Sigmoid colon (tissue), 7 donors: ENCODE data around the gene SNX11. TPM values are rescaled to one million over a fixed set of nuclear protein-coding genes. Genes with fewer than 3 reads are reported as not detected.
"Not testable (repeated sequence)": the region's sequence is repeated elsewhere in the genome, so short reads cannot be mapped to it uniquely, and the experiment has no call there.

Source experiments
- DNase-seq: peaks from one replicate; pipeline ENCODE4 v3.0.0-alpha.2; 2019
- H3K27ac ChIP-seq, 4 donors: fragments of 200-600 bp; sonication (generic); one replicate each; pipeline ENCODE4 v1.5.1; 2016 to 2019; ENCODE audit warnings: mild to moderate bottlenecking in 1 of 4
- H3K27me3 ChIP-seq, 3 donors: fragments of 200-600 bp; sonication (generic); one replicate each; pipeline ENCODE4 v1.5.1; 2019; ENCODE audit warnings: mild to moderate bottlenecking in 1 of 3
- H3K36me3 ChIP-seq, 4 donors: fragments of 200-600 bp; sonication (generic); one replicate each; pipeline ENCODE4 v1.5.1; 2016 to 2019
- H3K4me1 ChIP-seq, 4 donors: fragments of 200-600 bp; sonication (generic); one replicate each; pipeline ENCODE4 v1.5.1; 2017 to 2019
- H3K4me3 ChIP-seq, 4 donors: fragments of 200-600 bp; sonication (generic); one replicate each; pipeline ENCODE4 v1.5.1; 2017 to 2019; ENCODE audit warnings: mild to moderate bottlenecking in 2 of 4, moderate library complexity in 1 of 4
- H3K9me3 ChIP-seq, 4 donors: fragments of 200-600 bp in 3 of 4; sonication (generic) in 3 of 4; one replicate each; pipeline versions ENCODE4 v1.5.1 to v1.6.1; 2013 to 2019
- CTCF ChIP-seq, 4 experiments: fragments of 450-650 bp in 3 of 4; fragments of 200-600 bp in 1 of 4; IDR thresholded peaks; one replicate each; pipeline ENCODE4 v1.5.1; 2016 to 2019; ENCODE audit warnings: antibody characterized with exemption in 4 of 4, mild to moderate bottlenecking in 3 of 4, moderate library complexity in 2 of 4
- EP300 ChIP-seq, 4 donors: sonication (generic); formaldehyde crosslinking; IDR thresholded peaks; one replicate each; pipeline ENCODE4 v1.6.1; 2017; ENCODE audit warnings: antibody characterized with exemption in 4 of 4
- POLR2A ChIP-seq, 2 donors: fragments of 450-650 bp; IDR thresholded peaks; one replicate each; pipeline ENCODE4 v1.6.1; 2016; ENCODE audit warnings: antibody characterized with exemption in 2 of 2, mild to moderate bottlenecking in 2 of 2, moderate library complexity in 2 of 2
- POLR2AphosphoS5 ChIP-seq, 4 donors: sonication (generic); formaldehyde crosslinking; IDR thresholded peaks; one replicate each; pipeline ENCODE4 v1.6.1; 2017; ENCODE audit warnings: antibody characterized with exemption in 4 of 4
- WGBS, 2 donors: extraction: QIAGEN DNeasy Blood & Tissue Kit; methylation state at CpG; one replicate each; pipeline ENCODE4 v1.1.7; 2013; 5-methylcytosine and 5-hydroxymethylcytosine counted together
- intact Hi-C: fragments of 100-400 bp; cut with DNase I; formaldehyde crosslinking; loops from one replicate; pipeline ENCODE4 v1.15.1; 2023
- polyA plus RNA-seq, 3 donors: library from polyadenylated mRNA; stranded (reverse); fragments of 200-250 nt; gene quantifications; one replicate each; pipeline ENCODE4 v1.2.3, GENCODE V29; 2013
- total RNA-seq, 4 donors: library from RNA; depleted of rRNA; stranded (reverse); fragments of >200 nt; gene quantifications; one replicate each; pipeline ENCODE4 v1.1.0, GENCODE V29; 2016
- donor health status: healthy with polysubstance abuse.
- donor health status: Bipolar disorder and iron deficiency.
- donor health status: healthy.

SNX11 gene
- total and polyA plus RNA-seq, 7 donors = 10.0 to 27.8 (median 19.3) TPM

- peak overlapping the region in 3 of 4 donors; percentile 8 to 64 (median 33) for H3K27ac ChIP-seq
- TF ChIP-seq POLR2A (IDR thresholded peaks at IDR 0.05) (no peak), CTCF (IDR thresholded peaks at IDR 0.05) (no peak), POLR2AphosphoS5 (IDR thresholded peaks at IDR 0.05) (no peak), EP300 (IDR thresholded peaks at IDR 0.05) (no peak)
- no peaks in the 10 kb centered on the region for H3K9me3 ChIP-seq
- no peak for DNase-seq
- no peak overlapping the region for H3K4me3 ChIP-seq
- intact Hi-C loops = no loop called here
- peaks cover 27 to 85% (median 57%) of the 10 kb centered on the region in 4 donors for H3K36me3 ChIP-seq
- H3K27me3 ChIP-seq = no peaks in the 10 kb centered on the region
- peaks cover 0 to 4% (median 0%) of the 10 kb centered on the region in 4 donors for H3K4me1 ChIP-seq
- WGBS, 2 donors = 94 to 96% methylated on average over 7 of the region's 7 CpGs
Observed at GRCh38 chr17:48062273-48062672, 45.3 kb upstream of the SNX11 start.

- peaks cover 0 to 4% (median 0%) of the 10 kb centered on the region in 4 donors for H3K4me1 ChIP-seq
- peak; percentile 11 for DNase-seq
- H3K36me3 ChIP-seq = peaks cover 17 to 76% (median 40%) of the 10 kb centered on the region in 4 donors
- intact Hi-C loops = no loop called here
- H3K27me3 ChIP-seq = no peaks in the 10 kb centered on the region
- no peak overlapping the region for H3K4me3 ChIP-seq
- H3K27ac ChIP-seq = peak overlapping the region in 2 of 4 donors; percentile 1 to 14
- 71 to 82% methylated on average over 3 of the region's 3 CpGs for WGBS, 2 donors
- TF ChIP-seq POLR2AphosphoS5 (IDR thresholded peaks at IDR 0.05) (no peak), CTCF (IDR thresholded peaks at IDR 0.05) (no peak), POLR2A (IDR thresholded peaks at IDR 0.05) (no peak), EP300 (IDR thresholded peaks at IDR 0.05) (no peak)
- H3K9me3 ChIP-seq = no peaks in the 10 kb centered on the region
Observed at GRCh38 chr17:48064638-48065037, 42.9 kb upstream of the SNX11 start.

- intact Hi-C loops = no loop called here
Observed at GRCh38 chr17:48066192-48066591, 41.4 kb upstream of the SNX11 start.

GRCh38 chr17:48066656-48067055 is 40.9 kb upstream of the SNX11 start:
- no peak for DNase-seq
- intact Hi-C loops = no loop called here
- Histone ChIP-seq H3K36me3 (peaks cover 7 to 74% (median 33%) of the 10 kb centered on the region in 4 donors), H3K27ac (no peak overlapping the region), H3K4me3 (no peak overlapping the region), H3K4me1 (no peaks in the 10 kb centered on the region), H3K9me3 (no peaks in the 10 kb centered on the region), H3K27me3 (no peaks in the 10 kb centered on the region)
- WGBS, 2 donors = 81 to 95% methylated on average over 1 of the region's 1 CpG
- TF ChIP-seq POLR2AphosphoS5 (IDR thresholded peaks at IDR 0.05) = no peak
- TF ChIP-seq EP300 (IDR thresholded peaks at IDR 0.05) = no peak
- no peak for TF ChIP-seq POLR2A (IDR thresholded peaks at IDR 0.05)
- TF ChIP-seq CTCF (IDR thresholded peaks at IDR 0.05) = no peak

More at GRCh38 chr17:48066192-48066591, 41.4 kb upstream of the SNX11 start:
- Histone ChIP-seq H3K27ac (no peak overlapping the region), H3K4me3 (no peak overlapping the region), H3K9me3 (no peaks in the 10 kb centered on the region), H3K4me1 (no peaks in the 10 kb centered on the region), H3K36me3 (peaks cover 7 to 74% (median 34%) of the 10 kb centered on the region in 4 donors), H3K27me3 (no peaks in the 10 kb centered on the region)
- TF ChIP-seq CTCF (IDR thresholded peaks at IDR 0.05) (no peak), POLR2AphosphoS5 (IDR thresholded peaks at IDR 0.05) (no peak), EP300 (IDR thresholded peaks at IDR 0.05) (no peak), POLR2A (IDR thresholded peaks at IDR 0.05) (no peak)
- no peak for DNase-seq
- WGBS, 2 donors = 53 to 83% methylated on average over 1 of the region's 1 CpG

- Histone ChIP-seq H3K4me1 (no peaks in the 10 kb centered on the region), H3K27me3 (no peaks in the 10 kb centered on the region), H3K36me3 (peaks cover 4 to 74% (median 27%) of the 10 kb centered on the region in 4 donors), H3K27ac (no peak overlapping the region), H3K9me3 (no peaks in the 10 kb centered on the region), H3K4me3 (no peak overlapping the region)
- no peak for TF ChIP-seq POLR2A (IDR thresholded peaks at IDR 0.05)
- no peak for TF ChIP-seq EP300 (IDR thresholded peaks at IDR 0.05)
- no peak for TF ChIP-seq POLR2AphosphoS5 (IDR thresholded peaks at IDR 0.05)
- TF ChIP-seq CTCF (IDR thresholded peaks at IDR 0.05) = no peak
- intact Hi-C loops = no loop called here
- DNase-seq = peak; percentile 30
- WGBS, 2 donors = 96 to 99% methylated on average over 3 of the region's 3 CpGs
Observed at GRCh38 chr17:48067245-48067644, 40.3 kb upstream of the SNX11 start.

- H3K36me3 ChIP-seq = peaks cover 4 to 74% (median 24%) of the 10 kb centered on the region in 4 donors
- DNase-seq = peak; percentile 46
- WGBS, 2 donors = 79 to 90% methylated on average over 2 of the region's 2 CpGs
- H3K9me3 ChIP-seq, H3K4me1 ChIP-seq, H3K27me3 ChIP-seq, H3K4me3 ChIP-seq, H3K27ac ChIP-seq, intact Hi-C loops: not testable (repeated sequence)
Observed at GRCh38 chr17:48067808-48068207, 39.8 kb upstream of the SNX11 start.
